NOMO-1 (cell line): ENCODE measurements around the gene PHF12.
"Not testable (repeated sequence)": the region's sequence is repeated elsewhere in the genome, so short reads cannot be mapped to it uniquely, and the experiment has no call there.

ENCODE experiments used
- DNase-seq, 2 experiments: peaks; one replicate each; lab custom pipeline; 2025; ENCODE audit not compliant: unreplicated experiment in 2 of 2; lab: John Stamatoyannopoulos, UW

Gene PHF12

GRCh38 chr17:28906706-28907438, 44.4 kb downstream of the PHF12 start:
- DNase-seq, result no peak

GRCh38 chr17:28906276-28906675, 45.0 kb downstream of the PHF12 start:
- DNase-seq, result no peak

GRCh38 chr17:28904800-28905199, 46.5 kb downstream of the PHF12 start:
- no peak for DNase-seq

- not testable (repeated sequence) for DNase-seq
Observed at GRCh38 chr17:28903546-28903841, 47.8 kb downstream of the PHF12 start.

GRCh38 chr17:28902819-28903545, 48.3 kb downstream of the PHF12 start, which contains the start of gene DHRS13:
Gene DHRS13, minus strand, starts transcription at chr17:28903079. Its CDS starts 135 bp downstream, at chr17:28902944.
- DNase-seq, result peak; percentile 88 to 98

GRCh38 chr17:28901866-28902818, 49.2 kb downstream of the PHF12 start:
- peak; percentile 64 to 75 for DNase-seq

- no peak for DNase-seq
Observed at GRCh38 chr17:28900986-28901726, 50.2 kb downstream of the PHF12 start.

GRCh38 chr17:28899212-28899815, 52.0 kb downstream of the PHF12 start:
- no peak for DNase-seq

- no peak for DNase-seq
Observed at GRCh38 chr17:28898527-28898955, 52.8 kb downstream of the PHF12 start.

GRCh38 chr17:28897769-28898526, 53.4 kb downstream of the PHF12 start:
- peak in 1 of 2 experiments; percentile 32 for DNase-seq

GRCh38 chr17:28896884-28897768, 54.2 kb downstream of the PHF12 start, which contains the start of gene FLOT2:
Gene FLOT2, minus strand, starts transcription at chr17:28897733. Its CDS starts 159 bp downstream, at chr17:28897574.
- DNase-seq, result peak; percentile 41 to 62

- DNase-seq, result no peak
Observed at GRCh38 chr17:28896491-28896883, 54.8 kb downstream of the PHF12 start.

- DNase-seq, result no peak
Observed at GRCh38 chr17:28895794-28896447, 55.4 kb downstream of the PHF12 start.

GRCh38 chr17:28893248-28894183, 57.8 kb downstream of the PHF12 start:
- DNase-seq, result peak; percentile 70 to 73

- DNase-seq, result no peak
Observed at GRCh38 chr17:28892024-28892423, 59.3 kb downstream of the PHF12 start.

GRCh38 chr17:28891201-28891600, 60.1 kb downstream of the PHF12 start:
- DNase-seq, result no peak

GRCh38 chr17:28889996-28890395, 61.3 kb downstream of the PHF12 start:
- DNase-seq, result no peak
